SK-N-SH treated with all-trans-retinoic acid at 6 μM for 48 hours (cell line): ENCODE data around the gene NHSL2.

Source experiments
- ATAC-seq: fragments of 200-7000 bp; cut with Tn5 transposase; 3 replicates; pipeline ENCODE4 v1.9.1; 2020; ENCODE audit warnings: mild to moderate bottlenecking, moderate library complexity
- ARNTL ChIP-seq: fragments of 450-650 bp; formaldehyde crosslinking; IDR thresholded peaks from 2 replicates; pipeline ENCODE4 v1.5.0; 2020; ENCODE audit warnings: low read depth, mild to moderate bottlenecking, moderate library complexity, borderline replicate concordance
- BACH2 ChIP-seq: fragments of 250-450 bp; sonication (Bioruptor Pico); IDR thresholded peaks from 2 replicates; pipeline ENCODE4 v1.9.0; 2021; ENCODE audit warnings: mild to moderate bottlenecking, borderline replicate concordance
- CSDC2 ChIP-seq: fragments of 250-450 bp; sonication (Bioruptor Pico); IDR thresholded peaks from 2 replicates; pipeline ENCODE4 v1.5.0; 2020; ENCODE audit warnings: mild to moderate bottlenecking, moderate library complexity
- ESRRG ChIP-seq: fragments of 250-450 bp; sonication (Bioruptor Pico); IDR thresholded peaks from 2 replicates; pipeline ENCODE4 v1.6.1; 2021; ENCODE audit warnings: mild to moderate bottlenecking
- GLIS3 ChIP-seq: fragments of 250-450 bp; sonication (Bioruptor Pico); IDR thresholded peaks from 2 replicates; pipeline ENCODE4 v1.5.0; 2020; ENCODE audit warnings: mild to moderate bottlenecking, moderate library complexity
- ISL1 ChIP-seq: fragments of 250-450 bp; sonication (Bioruptor Pico); IDR thresholded peaks from 2 replicates; pipeline ENCODE4 v2.1.2; 2022; ENCODE audit warnings: mild to moderate bottlenecking, moderate library complexity
- OSR1 ChIP-seq: fragments of 250-450 bp; sonication (Bioruptor Pico); IDR thresholded peaks from 2 replicates; pipeline ENCODE4 v1.8.0; 2022; ENCODE audit warnings: moderate library complexity, mild to moderate bottlenecking, inconsistent platforms
- PPARA ChIP-seq: fragments of 250-450 bp; sonication (Bioruptor Pico); IDR thresholded peaks from 2 replicates; pipeline ENCODE4 v1.5.0; 2020; ENCODE audit warnings: mild to moderate bottlenecking, borderline replicate concordance
- RARB ChIP-seq: fragments of 250-450 bp; sonication (Bioruptor Pico); IDR thresholded peaks from 2 replicates; pipeline ENCODE4 v1.8.0; 2021; ENCODE audit warnings: mild to moderate bottlenecking, moderate library complexity
- SNAI2 ChIP-seq: fragments of 250-450 bp; sonication (Bioruptor Pico); IDR thresholded peaks from 2 replicates; pipeline ENCODE4 v1.5.0; 2020; ENCODE audit warnings: mild to moderate bottlenecking, moderate library complexity
- TCF4 ChIP-seq: fragments of 250-450 bp; sonication (Bioruptor Pico); IDR thresholded peaks from 2 replicates; pipeline ENCODE4 v1.8.0; 2021; ENCODE audit warnings: mild to moderate bottlenecking, moderate library complexity, borderline replicate concordance
- TOX ChIP-seq: fragments of 250-450 bp; sonication (Bioruptor Pico); IDR thresholded peaks from 2 replicates; pipeline ENCODE4 v1.8.0; 2021; ENCODE audit warnings: mild to moderate bottlenecking, moderate library complexity, borderline replicate concordance
- ZC3H10 ChIP-seq: fragments of 250-450 bp; sonication (Bioruptor Pico); IDR thresholded peaks from 2 replicates; pipeline ENCODE4 v1.5.1; 2021; ENCODE audit warnings: mild to moderate bottlenecking, moderate library complexity
- ZFP3 ChIP-seq: fragments of 250-450 bp; sonication (Bioruptor Pico); IDR thresholded peaks from 2 replicates; pipeline ENCODE4 v1.5.0; 2020; ENCODE audit warnings: mild to moderate bottlenecking, moderate library complexity
- ZFP30 ChIP-seq: fragments of 450-650 bp; formaldehyde crosslinking; IDR thresholded peaks from 2 replicates; pipeline ENCODE4 v1.5.0; 2022; ENCODE audit warnings: mild to moderate bottlenecking, moderate library complexity
- ZNF565 ChIP-seq: fragments of 450-650 bp; formaldehyde crosslinking; conservative IDR thresholded peaks from 2 replicates; pipeline ENCODE4 v1.5.0; 2020; ENCODE audit warnings: low read depth, mild to moderate bottlenecking, moderate library complexity
- ZNF70 ChIP-seq: fragments of 450-650 bp; formaldehyde crosslinking; IDR thresholded peaks from 2 replicates; pipeline ENCODE4 v1.5.0; 2020; ENCODE audit warnings: mild to moderate bottlenecking, moderate library complexity
- ZNF8 ChIP-seq: fragments of 450-650 bp; formaldehyde crosslinking; IDR thresholded peaks from 2 replicates; pipeline ENCODE4 v1.5.0; 2020; ENCODE audit warnings: mild to moderate bottlenecking, moderate library complexity
- TF ChIP-seq, protein P1 (sequence below): fragments of 250-450 bp; sonication (Bioruptor Pico); IDR thresholded peaks from 2 replicates; pipeline ENCODE4 v1.8.0; 2020; ENCODE audit warnings: mild to moderate bottlenecking, moderate library complexity, borderline replicate concordance
- TF ChIP-seq, protein P2 (sequence below): fragments of 250-450 bp; sonication (Bioruptor Pico); IDR thresholded peaks from 2 replicates; pipeline ENCODE4 v1.5.0; 2020; ENCODE audit warnings: mild to moderate bottlenecking, moderate library complexity
- TF ChIP-seq, protein P3 (sequence below): fragments of 250-450 bp; sonication (Bioruptor Pico); IDR thresholded peaks from 2 replicates; pipeline ENCODE4 v1.5.1; 2021; ENCODE audit warnings: mild to moderate bottlenecking, moderate library complexity
- TF ChIP-seq, protein P4 (sequence below): fragments of 250-450 bp; sonication (Bioruptor Pico); IDR thresholded peaks from 2 replicates; pipeline ENCODE4 v1.5.1; 2020; ENCODE audit warnings: low read depth, mild to moderate bottlenecking, moderate library complexity
- TF ChIP-seq, protein P5 (sequence below): fragments of 250-450 bp; sonication (Bioruptor Pico); IDR thresholded peaks from 2 replicates; pipeline ENCODE4 v1.8.0; 2021; ENCODE audit warnings: low read depth, mild to moderate bottlenecking, moderate library complexity, borderline replicate concordance

Gene NHSL2

DNA sequence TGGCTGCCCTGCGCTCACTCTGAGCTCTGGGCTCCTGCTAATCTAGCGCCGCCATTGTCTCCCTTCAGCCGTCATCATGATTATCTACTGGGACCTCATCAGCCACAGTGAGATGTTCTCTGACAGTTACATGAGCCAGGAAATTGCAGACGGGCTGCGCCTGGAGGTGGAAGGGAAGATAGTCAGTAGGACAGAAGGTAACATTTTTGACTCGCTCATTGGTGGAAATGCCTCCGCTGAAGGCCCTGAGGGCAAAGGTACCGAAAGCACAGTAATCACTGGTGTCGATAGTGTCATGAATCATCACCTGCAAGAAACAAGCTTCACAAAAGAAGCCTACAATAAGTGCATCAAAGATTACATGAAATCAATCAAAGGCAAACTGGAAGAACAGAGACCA, 249.1 kb downstream of the NHSL2 start:
- TF ChIP-seq TOX (CRISPR knock-in tag) (no peak), TCF4 (CRISPR knock-in tag) (no peak), CSDC2 (no peak), ARNTL (CRISPR knock-in tag) (no peak), ZNF8 (CRISPR knock-in tag) (no peak), ZC3H10 (CRISPR knock-in tag) (no peak), ZFP3 (no peak), PPARA (CRISPR knock-in tag) (no peak), ZNF565 (CRISPR knock-in tag) (no peak), ZNF70 (CRISPR knock-in tag) (no peak), ISL1 (no peak), RARB (CRISPR knock-in tag) (no peak), GLIS3 (CRISPR knock-in tag) (no peak), BACH2 (no peak), SNAI2 (CRISPR knock-in tag) (no peak)
- TF ChIP-seq, protein P1, sequence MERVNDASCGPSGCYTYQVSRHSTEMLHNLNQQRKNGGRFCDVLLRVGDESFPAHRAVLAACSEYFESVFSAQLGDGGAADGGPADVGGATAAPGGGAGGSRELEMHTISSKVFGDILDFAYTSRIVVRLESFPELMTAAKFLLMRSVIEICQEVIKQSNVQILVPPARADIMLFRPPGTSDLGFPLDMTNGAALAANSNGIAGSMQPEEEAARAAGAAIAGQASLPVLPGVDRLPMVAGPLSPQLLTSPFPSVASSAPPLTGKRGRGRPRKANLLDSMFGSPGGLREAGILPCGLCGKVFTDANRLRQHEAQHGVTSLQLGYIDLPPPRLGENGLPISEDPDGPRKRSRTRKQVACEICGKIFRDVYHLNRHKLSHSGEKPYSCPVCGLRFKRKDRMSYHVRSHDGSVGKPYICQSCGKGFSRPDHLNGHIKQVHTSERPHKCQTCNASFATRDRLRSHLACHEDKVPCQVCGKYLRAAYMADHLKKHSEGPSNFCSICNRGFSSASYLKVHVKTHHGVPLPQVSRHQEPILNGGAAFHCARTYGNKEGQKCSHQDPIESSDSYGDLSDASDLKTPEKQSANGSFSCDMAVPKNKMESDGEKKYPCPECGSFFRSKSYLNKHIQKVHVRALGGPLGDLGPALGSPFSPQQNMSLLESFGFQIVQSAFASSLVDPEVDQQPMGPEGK, result no peak
- TF ChIP-seq, protein P2, sequence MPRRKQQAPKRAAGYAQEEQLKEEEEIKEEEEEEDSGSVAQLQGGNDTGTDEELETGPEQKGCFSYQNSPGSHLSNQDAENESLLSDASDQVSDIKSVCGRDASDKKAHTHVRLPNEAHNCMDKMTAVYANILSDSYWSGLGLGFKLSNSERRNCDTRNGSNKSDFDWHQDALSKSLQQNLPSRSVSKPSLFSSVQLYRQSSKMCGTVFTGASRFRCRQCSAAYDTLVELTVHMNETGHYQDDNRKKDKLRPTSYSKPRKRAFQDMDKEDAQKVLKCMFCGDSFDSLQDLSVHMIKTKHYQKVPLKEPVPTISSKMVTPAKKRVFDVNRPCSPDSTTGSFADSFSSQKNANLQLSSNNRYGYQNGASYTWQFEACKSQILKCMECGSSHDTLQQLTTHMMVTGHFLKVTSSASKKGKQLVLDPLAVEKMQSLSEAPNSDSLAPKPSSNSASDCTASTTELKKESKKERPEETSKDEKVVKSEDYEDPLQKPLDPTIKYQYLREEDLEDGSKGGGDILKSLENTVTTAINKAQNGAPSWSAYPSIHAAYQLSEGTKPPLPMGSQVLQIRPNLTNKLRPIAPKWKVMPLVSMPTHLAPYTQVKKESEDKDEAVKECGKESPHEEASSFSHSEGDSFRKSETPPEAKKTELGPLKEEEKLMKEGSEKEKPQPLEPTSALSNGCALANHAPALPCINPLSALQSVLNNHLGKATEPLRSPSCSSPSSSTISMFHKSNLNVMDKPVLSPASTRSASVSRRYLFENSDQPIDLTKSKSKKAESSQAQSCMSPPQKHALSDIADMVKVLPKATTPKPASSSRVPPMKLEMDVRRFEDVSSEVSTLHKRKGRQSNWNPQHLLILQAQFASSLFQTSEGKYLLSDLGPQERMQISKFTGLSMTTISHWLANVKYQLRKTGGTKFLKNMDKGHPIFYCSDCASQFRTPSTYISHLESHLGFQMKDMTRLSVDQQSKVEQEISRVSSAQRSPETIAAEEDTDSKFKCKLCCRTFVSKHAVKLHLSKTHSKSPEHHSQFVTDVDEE (CRISPR knock-in tag), result no peak
- TF ChIP-seq, protein P3, sequence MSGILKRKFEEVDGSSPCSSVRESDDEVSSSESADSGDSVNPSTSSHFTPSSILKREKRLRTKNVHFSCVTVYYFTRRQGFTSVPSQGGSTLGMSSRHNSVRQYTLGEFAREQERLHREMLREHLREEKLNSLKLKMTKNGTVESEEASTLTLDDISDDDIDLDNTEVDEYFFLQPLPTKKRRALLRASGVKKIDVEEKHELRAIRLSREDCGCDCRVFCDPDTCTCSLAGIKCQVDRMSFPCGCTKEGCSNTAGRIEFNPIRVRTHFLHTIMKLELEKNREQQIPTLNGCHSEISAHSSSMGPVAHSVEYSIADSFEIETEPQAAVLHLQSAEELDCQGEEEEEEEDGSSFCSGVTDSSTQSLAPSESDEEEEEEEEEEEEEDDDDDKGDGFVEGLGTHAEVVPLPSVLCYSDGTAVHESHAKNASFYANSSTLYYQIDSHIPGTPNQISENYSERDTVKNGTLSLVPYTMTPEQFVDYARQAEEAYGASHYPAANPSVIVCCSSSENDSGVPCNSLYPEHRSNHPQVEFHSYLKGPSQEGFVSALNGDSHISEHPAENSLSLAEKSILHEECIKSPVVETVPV (CRISPR knock-in tag), result no peak
- TF ChIP-seq, protein P4, sequence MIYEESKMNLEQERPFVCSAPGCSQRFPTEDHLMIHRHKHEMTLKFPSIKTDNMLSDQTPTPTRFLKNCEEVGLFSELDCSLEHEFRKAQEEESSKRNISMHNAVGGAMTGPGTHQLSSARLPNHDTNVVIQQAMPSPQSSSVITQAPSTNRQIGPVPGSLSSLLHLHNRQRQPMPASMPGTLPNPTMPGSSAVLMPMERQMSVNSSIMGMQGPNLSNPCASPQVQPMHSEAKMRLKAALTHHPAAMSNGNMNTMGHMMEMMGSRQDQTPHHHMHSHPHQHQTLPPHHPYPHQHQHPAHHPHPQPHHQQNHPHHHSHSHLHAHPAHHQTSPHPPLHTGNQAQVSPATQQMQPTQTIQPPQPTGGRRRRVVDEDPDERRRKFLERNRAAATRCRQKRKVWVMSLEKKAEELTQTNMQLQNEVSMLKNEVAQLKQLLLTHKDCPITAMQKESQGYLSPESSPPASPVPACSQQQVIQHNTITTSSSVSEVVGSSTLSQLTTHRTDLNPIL (CRISPR knock-in tag), result no peak
- ATAC-seq, result no peak

DNA sequence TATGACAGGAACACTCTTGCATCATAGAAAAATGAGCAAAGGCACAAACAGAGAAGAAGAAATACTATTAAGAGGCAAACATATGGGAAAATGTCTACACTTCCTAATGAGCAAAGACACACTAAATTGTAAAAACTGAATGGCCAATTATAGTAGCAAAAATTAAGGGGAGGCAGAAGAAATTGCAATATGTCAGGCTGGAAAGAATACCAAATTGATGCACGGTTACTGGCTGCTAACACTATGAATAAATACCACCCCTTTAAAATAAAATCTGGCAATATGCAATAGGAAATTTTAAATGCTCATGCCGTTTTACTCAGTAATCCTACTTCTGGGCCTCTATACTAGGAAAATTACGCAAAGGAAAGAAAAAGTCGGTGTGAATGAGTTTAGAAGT, 254.9 kb downstream of the NHSL2 start:
- no peak for ATAC-seq
- TF ChIP-seq, protein P4 (CRISPR knock-in tag), result no peak
- no peak for TF ChIP-seq GLIS3 (CRISPR knock-in tag)
- no peak for TF ChIP-seq ISL1
- TF ChIP-seq ZNF8 (CRISPR knock-in tag), result no peak
- TF ChIP-seq ZFP30 (CRISPR knock-in tag), result no peak
- no peak for TF ChIP-seq ARNTL (CRISPR knock-in tag)
- TF ChIP-seq, protein P5, sequence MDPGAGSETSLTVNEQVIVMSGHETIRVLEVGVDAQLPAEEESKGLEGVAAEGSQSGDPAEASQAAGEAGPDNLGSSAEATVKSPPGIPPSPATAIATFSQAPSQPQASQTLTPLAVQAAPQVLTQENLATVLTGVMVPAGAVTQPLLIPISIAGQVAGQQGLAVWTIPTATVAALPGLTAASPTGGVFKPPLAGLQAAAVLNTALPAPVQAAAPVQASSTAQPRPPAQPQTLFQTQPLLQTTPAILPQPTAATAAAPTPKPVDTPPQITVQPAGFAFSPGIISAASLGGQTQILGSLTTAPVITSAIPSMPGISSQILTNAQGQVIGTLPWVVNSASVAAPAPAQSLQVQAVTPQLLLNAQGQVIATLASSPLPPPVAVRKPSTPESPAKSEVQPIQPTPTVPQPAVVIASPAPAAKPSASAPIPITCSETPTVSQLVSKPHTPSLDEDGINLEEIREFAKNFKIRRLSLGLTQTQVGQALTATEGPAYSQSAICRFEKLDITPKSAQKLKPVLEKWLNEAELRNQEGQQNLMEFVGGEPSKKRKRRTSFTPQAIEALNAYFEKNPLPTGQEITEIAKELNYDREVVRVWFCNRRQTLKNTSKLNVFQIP (CRISPR knock-in tag), result no peak
- no peak for TF ChIP-seq OSR1 (CRISPR knock-in tag)
- TF ChIP-seq, protein P3 (CRISPR knock-in tag), result no peak
- no peak for TF ChIP-seq ZNF565 (CRISPR knock-in tag)
- TF ChIP-seq ESRRG (CRISPR knock-in tag), result no peak
- no peak for TF ChIP-seq ZNF70 (CRISPR knock-in tag)
- TF ChIP-seq ZC3H10 (CRISPR knock-in tag), result no peak
- no peak for TF ChIP-seq TCF4 (CRISPR knock-in tag)
- TF ChIP-seq, protein P2 (CRISPR knock-in tag), result no peak
